Measurements from ENCODE around the gene SREK1.
"Not testable (repeated sequence)": the region's sequence is repeated elsewhere in the genome, so short reads cannot be mapped to it uniquely, and the experiment has no call there.

SREK1 gene

DNA sequence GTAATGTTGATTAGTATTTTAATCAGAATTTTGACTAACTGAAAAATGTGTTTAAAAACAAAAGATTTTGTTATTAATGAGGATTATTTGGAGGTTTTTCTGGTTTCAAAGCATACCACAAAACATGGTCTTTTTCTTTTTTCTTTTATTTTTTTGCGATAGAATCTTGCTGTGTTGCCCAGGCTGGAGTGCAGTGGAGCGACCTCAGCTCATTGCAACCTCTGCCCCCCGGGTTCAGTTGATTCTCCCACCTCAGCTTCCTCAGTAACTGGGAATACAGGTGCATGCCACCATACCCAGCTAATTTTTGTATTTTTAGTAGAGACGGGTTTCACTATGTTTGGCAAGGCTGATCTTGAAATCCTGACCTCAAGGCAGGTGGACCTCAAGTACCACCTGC, 24.1 kb downstream of the SREK1 start:
- DNase-seq = no peak

DNA sequence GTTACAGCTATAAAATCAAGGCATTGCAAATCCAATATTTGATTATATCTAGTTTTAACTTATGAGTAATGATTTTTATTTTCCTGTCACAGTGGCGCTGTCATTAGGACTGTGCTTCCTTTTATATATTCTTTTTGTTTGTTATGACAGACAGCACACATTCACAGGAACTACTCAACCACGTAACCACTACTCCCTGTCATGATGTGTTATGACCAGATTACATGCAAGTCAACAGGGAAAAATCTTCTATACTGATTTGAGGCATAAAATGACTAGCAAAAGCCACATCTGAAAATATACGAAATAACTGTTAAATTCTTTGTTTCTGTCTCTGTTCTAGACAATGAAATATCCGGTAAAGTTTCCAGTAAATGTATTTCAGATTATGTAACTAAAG, 25.4 kb downstream of the SREK1 start:
- no peak for DNase-seq

- DNase-seq = no peak
Measured at GRCh38 chr5:66170195-66170919, 26.3 kb downstream of the SREK1 start.

DNA sequence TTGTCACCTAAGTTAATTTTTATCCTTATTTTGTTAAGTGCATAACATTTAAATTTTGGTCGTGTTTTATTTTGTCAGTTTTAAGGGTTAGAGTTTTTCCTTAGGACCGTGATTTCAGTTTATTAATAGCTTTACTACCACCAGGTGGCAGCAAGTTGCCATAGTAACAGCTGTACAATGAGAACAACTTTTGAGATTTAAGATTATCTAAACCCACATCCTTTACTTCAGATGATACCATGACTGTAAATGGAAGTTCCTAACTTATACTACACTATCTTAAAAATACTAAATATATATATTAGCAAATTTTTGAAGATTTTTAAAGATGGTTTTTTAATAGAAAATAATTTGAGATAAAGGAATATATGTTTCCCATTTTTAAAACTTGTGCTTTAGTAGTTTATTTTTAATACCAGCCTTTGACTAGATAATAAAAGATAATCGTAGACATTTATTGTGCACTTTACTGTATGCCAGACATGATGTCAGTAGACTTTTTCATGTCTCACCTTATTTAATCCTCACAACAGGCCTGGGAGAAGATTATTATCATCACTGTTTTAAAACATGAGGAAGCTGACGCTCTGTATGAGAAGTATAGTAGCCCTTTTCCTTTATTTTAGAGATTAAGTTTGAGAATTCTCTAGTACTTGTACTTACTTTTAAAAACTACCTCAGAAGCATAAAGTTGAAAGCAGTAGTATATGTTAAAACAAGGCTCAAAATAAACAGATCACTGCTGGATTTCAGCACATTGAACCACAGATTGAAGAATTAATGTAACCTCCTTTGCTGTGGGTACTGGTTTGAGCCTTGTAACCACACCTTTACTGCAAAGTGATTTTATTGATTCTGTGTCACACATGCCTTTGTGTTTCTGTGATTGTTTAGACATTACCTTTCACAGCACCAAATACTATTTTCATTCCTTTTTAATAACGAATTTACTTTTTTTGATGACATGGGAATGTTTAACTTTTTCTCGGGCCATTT, 27.5 kb downstream of the SREK1 start:
- peak; percentile 72 for DNase-seq

- DNase-seq = no peak
Measured at GRCh38 chr5:66174338-66174737, 30.2 kb downstream of the SREK1 start.

GRCh38 chr5:66178799-66179198, 34.7 kb downstream of the SREK1 start:
- DNase-seq = no peak

DNA sequence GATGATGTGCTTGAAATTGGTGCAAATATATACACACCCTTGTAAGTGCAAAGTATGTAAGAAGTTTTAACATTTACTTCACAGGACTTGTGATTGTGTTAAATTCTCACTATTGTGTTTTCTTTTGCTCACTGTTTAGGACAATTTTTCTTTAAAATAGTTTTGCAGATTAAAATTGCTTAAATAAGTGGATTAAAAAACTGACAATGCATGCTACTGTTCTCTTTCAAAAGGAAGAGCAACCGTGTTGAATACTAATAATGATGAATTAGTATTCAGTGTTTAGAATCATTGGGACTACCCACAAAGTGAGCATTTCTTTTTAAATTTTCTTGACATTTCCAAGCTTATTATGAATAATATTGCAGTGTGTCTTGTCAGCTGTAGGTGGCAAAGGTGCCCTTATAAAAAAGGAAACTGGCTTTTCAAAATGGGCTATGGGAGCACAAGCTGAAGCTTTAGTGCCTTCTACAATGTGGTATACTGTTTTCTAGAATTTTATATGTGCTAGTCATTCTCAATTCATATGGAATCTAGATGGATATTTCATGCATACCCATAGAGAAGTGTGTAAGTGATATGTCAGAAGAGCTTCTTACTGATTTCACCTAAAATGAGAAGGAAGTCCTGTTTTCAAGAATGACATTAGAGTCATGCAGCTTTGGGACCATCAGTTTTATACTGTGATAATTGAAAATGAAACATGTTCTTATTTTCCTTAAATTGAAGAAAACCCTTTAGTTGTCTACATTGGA, 35.4 kb downstream of the SREK1 start:
- no peak for DNase-seq

DNA sequence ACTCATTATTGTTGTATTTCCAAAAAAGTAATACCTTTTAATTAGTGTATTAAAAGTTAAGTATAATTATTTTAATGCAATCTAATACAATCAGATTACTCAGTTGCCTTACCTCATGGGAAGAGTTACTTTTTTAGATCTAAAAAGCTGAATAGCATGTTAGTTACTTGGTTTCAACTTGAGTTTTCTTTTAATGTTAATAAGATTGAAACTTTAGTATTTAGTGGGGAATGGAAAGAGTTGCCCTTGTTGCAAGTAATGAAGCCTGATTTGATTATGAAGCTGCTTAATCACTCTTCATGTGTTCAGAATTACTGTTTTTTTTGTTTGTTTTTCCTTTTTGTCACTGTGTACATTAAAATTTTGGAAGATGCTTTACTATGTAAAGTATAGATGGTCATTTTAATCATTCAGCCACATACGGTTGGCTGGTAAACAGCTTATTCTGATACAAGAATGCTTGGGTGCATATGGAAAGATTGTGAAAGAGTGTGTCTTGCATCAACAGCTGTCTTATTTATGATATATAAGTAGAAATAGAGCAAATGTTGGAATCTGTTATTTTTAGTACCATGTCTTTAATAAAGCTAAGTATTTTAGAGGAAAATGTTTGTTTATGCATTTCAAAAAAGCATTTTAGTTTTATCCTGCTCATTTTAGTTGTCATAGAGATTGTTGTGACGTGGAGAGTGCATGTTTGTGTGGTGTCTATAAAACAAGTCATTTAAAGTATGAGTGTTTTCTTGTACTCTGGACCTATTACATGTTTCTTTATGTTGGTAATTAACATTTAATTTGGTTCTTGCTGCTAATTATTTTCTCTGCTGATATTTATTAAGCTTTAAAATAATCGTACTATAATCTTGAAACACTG, 36.4 kb downstream of the SREK1 start:
- no peak for DNase-seq

DNA sequence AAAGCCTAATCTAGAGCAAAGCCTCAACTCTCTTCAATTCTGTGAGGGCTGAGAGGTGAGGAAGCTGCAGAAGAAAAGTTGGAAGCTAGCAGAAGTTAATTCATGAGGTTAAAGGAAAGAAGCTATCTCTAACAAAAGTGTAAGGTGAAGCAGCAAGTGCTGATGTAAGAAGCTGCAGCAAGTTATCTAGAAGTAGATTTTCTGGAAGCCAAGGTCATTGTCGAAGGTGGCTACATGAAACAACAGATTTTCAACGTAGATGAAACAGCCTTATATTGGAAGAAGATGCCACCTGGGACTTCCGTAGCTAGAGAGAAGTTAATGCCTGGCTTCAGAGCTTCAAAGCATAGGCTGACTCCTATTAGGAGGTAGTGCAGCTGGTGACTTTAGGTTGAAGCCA, 42.0 kb downstream of the SREK1 start:
- no peak for DNase-seq

DNA sequence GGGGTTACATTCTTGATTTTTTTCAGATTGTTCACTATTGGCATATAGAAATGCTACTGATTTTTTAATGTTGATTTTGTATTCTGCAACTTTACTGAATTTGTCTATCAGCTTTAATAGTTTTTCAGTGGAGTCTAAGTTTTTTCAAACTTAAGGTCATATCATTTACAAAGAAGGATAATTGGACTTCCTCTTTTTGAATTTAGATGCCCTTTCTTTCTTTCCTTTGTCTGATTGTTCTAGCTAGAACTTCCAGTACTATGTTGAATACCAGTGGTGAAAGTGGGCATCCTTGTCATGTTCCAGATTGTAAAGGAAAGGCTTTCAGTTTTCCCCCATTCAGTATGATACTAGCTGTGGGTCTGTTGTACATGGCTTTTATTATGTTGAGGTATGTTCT, 49.3 kb downstream of the SREK1 start:
- no peak for DNase-seq

DNA sequence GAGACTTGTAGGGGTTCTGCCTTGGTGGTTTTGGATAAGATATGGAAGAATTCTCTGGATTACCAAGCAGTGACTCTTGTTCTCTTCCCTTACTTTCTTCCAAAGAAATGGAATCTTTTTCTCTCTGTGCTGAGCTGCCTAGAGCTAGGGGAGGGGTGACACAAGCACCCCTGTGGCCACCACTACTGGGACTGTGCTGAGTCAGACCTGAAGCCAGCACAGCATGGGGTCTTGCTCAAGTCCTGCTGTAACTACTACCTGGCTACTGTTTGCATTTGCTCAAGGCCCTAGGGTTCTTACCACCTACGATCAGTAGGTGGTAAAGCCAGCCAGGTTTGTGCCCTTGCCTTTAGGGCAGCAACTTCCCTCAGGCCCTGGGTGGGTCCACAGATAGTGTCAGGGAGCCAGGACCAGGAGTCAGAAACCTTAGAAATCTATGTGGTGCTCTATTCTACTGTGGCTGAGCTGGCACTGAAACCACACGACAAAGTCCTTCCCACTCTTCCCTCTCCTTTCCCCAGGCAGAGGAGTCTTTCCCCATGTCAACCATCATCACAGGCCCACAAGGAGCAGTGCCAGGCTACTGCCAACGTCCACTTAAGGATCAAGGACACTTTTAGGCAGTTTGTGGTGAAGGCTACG, 53.8 kb downstream of the SREK1 start:
- no peak for DNase-seq

DNA sequence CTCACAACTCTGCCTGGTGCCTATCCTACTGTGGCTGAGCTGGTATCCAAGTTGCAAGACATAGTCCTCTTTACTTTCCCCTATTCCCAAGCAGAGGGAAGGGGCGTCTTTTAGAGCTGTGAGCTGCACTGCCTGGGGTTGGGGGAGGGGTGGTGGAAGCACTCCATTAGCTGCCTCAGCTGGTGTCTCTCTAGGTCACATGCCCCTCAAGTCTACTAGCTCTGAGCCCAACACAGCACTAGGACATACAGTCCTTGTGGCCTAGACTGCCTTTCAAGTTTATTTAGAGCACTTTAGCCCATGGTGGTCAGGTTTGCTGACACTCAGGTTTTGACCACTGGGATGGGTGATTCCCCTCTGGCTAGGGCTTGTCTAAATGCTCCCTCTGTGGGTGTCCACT, 54.7 kb downstream of the SREK1 start:
- no peak for DNase-seq

DNA sequence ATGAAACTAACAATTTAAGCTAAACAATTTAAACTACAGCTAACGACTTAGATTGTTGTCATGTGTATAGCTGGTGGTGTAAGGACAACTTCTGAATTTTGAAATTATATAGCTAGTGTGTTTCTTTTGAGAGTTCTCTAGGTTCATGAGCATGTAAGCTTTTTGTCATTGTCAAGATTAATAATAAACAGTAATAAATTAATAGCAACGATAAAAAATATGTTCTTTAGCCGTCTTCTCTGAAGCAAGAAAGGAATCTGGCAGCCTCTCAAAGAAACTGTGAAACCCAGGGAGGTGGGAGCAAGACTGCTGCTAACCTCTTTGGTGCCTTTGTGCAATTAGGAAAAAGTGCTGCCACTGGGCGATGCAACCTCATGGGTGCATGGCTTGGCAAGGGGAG, 59.4 kb downstream of the SREK1 start:
- DNase-seq = no peak

DNA sequence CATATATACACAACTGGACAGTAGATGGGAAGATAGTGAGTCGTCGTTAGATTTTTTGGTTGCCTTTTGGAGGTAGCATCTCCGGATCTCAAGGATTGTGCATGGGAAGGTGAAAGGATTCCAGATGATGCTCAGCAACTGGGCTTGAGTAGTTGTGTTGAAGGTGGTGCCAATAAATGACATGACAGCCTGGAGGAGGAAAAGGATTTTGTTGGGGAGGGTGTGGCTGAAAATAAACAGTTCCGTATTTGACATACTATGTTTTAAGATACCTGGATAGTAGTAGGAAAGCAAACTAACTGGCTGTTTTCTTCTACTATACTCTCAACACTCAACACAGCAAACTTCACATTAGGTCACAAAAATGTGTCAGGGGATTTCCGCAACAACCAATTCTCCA, 62.4 kb downstream of the SREK1 start:
- DNase-seq = no peak

DNA sequence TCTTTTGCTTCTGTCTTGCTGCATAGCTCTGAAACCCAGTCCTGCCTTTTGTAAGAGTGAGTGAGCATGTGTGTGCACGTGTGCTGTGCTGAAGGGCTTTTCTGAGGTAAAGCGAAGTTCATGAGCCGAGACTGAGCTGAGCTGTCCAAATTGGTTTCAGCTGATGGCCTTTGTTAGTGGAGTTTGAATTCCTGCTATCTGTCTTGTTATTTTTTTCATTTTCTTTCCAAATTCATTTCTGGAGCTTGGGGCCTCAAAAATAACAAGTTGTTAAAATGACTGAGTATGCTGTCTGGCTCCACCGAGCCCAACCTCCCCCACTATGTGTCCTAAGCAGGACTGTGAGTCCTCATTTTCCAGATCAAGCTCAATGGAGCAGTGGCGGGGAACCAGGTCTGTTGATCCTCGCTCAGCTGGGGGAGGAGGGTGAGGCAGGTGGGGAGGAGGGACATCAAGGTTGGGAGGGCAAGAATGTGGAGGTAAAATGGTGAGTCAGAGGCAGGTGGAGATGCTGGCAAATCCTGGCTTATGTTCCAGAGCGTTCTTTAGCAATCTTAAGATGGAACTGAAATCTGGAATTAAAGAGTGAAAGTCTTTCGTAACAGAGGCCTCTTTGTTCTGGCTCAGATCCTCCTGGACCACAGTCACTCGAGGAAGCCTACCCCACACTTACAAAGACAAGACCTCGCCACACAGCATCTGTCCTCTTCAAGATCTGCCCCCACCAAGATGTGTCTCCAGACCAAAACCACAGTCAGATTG, 63.9 kb downstream of the SREK1 start:
- no peak for DNase-seq

- DNase-seq = no peak
Measured at GRCh38 chr5:66209350-66209749, 65.2 kb downstream of the SREK1 start.

DNA sequence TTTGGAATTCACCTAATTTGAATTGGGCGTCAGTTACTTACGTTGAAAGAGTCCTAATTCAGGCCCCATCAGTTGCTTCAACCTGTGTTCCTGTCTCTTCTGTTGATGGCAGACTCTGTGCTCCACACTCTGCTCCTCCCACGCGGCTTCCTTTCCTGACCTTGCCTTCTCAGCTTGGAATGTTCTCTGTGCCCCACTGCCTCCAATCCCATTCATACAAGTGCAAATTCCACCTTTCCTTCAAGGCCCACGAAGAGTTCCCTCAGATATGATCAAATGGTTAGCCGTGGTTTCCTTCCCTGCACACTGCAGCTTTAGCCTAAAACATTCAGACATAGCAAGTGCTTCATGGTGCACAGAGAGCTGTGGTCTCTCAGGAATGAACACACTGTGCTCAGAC, 65.7 kb downstream of the SREK1 start:
- no peak for DNase-seq

GRCh38 chr5:66213533-66213932, 69.4 kb downstream of the SREK1 start:
- DNase-seq = no peak

DNA sequence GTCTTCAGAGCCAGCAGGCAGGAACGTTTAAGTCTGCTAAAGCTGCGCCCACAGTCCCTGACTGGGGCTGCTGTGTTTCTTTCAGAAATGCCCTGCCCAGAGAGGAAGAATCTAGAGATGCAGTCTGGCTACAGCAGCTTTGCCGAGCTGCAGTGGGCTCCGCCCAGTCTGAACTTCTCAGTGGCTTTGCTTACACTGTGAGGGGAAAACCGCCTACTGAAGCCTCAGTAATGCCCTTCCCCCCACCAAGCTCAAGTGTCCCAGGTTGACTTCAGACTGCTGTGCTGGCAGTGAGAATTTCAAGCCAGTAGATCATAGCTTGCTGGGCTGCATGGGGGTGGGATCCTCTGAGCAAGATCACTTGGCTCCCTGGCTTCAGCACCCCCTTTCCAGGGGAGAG, 78.4 kb downstream of the SREK1 start:
- DNase-seq = no peak

DNA sequence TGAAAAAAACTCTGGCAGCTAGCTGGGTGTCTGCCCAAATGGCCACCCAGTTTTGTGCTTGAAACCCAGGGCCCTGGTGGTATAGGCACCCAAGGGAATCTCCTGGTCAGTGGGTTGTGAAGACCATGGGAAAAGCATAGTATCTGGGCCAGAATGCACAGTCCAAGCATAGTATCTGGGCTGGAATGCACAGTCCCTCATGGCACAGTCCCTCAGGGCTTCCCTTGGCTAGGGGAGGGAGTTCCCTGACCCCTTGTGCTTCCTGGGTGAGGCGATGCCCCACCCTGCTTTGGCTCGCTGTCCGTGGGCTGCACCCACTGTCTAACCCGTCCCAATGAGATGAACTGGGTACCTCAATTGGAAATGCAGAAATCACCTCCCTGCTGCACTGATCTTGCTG, 78.8 kb downstream of the SREK1 start:
- DNase-seq = not testable (repeated sequence)

- no peak for DNase-seq
Measured at GRCh38 chr5:66223637-66224036, 79.5 kb downstream of the SREK1 start.
